SKM-1 treated with dmso at 0.1 percent for 144 hours (cell line): ENCODE data around the gene YBX3.

Experiments
- DNase-seq: peaks from one replicate; lab custom pipeline; 2025; ENCODE audit not compliant: unreplicated experiment; lab: John Stamatoyannopoulos, UW

Gene YBX3

DNA sequence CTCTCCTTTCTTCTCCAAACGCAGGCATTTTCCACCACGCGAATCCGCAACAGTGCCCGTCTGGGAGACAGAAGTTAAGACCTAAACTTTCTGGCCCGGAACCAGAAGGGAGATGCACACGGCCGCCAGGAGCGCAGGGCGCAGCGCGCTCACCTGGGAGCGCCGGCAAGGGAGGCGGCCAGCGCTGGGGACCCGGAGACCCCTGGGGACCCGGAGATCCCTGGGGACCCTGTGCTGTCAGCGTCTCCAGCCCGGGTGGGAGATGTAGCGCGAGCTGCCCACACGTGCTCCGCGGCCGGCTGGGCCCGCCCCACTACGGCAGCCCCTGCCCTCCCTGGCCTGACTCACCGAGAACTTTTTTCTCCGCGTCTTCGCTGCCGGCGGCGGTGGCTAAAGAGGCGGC, 620 bp downstream of the YBX3 start:
- DNase-seq: no peak

DNA sequence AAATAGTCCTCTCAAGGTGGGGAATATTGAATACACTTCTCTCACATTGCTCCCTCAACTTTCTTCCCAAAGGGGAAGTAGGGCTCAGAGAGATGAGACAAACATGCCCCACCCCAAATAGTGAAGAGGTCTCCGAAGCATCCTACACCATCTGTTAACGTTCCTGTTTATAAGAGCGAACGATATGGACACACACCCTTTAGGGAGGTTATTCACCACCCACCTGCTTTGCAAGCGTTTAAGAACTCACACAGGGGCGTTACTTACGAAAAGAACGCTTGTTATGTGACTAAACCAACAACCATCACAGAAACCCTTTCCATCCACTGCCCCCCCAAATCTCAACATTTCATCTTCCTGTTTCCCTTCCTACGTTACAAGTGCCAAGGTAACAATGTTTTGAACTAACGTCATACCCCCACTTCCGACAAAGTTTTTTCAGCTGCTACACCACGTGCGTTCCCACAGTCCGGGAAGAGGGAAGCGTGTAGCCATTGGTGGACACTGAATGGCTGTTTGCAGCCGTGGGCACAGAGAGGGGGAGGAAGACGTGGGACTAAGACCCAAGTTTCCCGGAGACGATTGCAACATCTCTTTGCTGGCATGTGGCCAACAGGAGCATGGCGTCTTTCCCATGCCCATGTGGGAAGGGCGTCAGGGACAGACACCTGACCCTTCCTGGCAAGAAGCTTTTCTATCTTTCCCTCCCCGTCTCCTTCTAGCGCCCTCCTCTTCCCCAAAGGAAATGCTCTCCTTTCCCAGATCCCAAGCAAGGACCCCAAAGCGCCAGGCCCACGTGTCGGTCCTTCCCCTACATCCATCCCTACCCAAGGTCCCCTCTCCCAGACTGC, 1.2 kb downstream of the YBX3 start:
- DNase-seq: peak; percentile 20

DNA sequence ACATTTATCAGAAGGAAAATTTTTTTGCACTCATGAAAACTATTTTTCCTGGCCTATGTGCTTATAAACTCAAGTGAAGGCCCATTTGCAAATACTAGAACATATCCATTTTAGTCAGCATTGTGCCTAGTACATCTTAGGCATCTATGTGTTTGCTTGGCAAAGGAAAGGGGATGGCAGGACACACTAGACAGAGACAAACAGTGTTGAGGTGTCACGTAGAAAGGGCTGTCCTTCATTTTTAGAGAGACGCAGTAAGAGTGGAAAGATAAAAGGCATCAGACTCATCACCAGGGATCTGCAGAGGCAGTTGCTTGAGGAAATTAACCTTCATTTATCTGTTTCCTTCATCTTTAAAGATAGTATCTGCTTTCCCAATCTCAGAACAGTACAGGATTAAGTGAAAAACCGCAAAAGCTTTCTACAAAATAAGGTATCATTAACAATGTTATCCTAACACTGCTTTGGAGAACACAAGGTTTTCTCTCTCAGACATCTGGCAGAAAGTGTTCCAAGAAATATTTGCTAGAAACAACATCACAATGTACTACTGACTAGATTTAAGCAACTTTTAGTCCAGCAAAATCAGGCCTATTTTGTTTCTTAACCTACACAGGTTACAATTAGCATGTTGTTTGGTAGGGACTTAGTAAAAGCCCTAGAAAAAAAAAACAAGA, 2.0 kb downstream of the YBX3 start:
- DNase-seq: no peak

DNA sequence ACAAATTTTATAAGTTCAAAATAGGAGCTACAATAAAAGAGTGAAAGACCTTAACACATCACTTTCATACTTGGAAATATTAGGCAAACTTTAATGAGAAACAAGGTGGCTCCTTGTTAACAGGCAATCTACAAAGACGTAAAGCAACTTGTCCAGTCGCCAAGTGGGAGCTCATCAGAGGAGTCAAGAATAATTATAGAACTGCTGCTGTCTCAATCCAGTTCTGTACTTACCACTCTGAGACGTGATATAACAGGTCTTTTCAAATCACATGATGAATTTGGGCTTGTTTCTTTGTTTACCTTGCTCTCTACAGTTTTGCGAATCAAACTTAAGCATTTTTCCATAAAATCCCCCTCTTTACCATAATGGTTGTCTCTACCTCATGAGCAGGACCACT, 3.6 kb downstream of the YBX3 start:
- no peak for DNase-seq

DNA sequence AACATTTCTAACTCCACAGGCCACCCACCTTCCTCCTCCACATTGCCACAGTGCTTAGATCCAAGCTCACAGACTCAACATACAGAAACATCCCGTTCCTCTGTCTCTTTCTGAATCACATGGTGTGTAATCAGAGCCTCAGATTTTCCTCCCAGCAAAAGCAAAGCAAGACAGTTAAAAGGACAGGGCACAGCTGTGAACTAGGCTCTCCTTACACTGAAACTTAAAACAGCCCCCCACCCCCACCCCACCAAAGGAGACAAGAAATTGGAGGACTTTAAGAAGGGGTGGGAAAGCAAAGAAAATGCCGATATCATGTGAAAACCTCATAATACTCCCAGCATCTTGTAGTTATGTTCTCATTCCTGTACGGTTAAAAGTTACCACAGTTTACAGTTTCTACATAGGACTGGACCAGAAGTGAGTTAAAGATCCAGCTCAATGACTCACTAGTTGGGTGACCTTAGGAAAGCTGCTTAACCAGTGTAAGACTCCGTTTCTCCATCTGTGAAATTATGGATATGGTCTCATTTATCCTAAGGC, 4.8 kb downstream of the YBX3 start:
- no peak for DNase-seq

DNA sequence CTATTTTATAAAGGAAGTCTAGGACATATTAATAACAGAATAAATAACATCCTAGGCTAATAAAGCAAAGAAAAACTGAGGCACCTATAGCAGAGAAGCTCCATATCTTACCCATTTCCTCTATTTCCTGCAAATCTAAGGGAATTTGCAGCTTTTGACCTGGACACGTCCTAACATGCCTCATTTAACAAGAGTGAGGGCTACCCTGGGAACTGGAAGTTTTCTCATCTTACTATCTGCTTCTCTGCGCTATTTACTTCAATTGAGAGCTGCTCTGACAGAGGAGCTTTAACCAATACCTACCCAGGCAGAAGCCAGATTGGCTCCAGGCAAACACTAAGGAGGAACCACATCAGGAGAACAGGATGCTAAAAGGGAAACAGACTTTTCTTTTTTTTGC, 5.7 kb downstream of the YBX3 start:
- DNase-seq: no peak

DNA sequence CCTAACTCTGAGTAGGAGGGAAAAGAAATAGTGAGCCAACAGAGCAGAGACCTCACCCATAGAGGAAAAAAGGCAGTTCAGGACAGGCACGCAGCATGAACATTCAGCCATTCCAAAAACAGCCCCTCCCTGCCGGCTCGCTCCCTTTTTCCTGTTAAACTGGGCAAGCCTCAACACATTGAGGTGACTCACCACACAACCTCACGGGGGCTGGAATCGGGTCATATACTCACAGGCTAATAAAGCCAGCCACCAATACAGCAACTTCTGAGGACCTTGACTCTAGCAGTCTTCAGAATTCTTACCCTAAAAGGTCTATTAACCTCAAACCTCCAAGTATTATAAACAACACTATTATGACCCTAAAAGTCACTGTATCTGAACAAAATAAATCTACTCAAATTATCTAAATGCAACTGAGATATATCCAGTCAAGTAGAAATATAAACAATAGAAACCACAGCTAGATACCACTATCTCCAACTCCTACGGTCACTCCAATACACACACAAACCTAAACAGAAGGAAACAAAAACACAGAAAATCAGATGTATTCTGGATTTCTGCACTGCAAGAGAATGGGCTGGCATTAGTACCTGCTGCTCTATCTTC, 6.3 kb downstream of the YBX3 start:
- DNase-seq: no peak

DNA sequence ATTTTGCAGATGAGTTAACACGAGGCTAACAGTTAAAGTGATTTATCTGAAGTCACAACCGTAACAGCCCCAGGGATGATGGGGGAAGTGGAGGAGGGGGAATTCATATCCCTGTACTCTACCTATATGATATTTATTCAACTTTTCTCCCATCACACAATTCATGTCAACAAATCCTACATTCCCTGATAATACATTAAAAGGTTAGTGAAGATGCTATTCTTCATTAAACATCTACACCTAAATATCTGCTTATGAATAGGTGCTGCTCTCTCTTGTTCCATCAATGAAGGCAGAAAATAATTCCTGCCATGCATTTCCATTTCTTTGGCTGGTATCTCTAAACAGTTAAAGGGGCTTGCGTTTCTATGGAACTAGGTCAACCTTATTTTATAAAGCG, 6.8 kb downstream of the YBX3 start:
- DNase-seq: no peak

DNA sequence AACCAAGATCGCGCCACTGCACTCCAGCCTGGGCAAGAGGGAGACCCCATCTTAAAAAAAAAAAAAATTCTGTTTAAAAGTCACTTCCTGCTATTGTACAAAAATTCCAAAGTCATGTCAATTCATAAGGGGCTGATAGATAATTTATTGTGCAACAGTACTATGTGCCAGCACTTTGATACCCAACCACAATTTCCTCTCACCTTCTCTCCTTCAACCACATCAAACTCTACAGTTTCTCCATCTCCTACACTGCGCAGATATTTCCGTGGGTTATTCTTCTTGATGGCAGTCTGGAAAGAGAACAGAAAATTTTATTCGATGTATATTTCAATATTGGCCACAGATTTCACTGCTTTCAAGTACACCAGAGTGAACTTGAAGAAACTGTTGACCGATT, 7.6 kb downstream of the YBX3 start:
- DNase-seq: no peak

DNA sequence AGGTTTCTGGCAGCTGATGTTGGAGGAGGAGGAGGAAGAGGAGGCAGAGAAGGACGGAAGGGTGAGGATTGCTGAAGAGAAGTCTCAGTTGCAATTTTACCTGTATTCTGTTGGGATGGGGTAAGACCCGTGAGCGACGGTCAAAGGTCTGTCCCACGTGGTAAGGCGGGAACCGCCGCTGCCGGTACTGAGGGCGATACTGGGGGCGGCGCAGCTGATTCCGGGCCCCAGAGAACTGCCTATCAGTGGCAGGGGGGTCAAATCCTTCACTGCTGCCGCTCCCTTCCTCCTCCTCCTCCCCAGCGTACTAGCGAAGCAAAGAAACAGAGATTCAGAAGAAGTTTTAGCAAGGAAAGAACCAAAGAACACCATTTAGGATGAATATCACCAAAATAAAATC, 13.3 kb downstream of the YBX3 start:
- DNase-seq: no peak

DNA sequence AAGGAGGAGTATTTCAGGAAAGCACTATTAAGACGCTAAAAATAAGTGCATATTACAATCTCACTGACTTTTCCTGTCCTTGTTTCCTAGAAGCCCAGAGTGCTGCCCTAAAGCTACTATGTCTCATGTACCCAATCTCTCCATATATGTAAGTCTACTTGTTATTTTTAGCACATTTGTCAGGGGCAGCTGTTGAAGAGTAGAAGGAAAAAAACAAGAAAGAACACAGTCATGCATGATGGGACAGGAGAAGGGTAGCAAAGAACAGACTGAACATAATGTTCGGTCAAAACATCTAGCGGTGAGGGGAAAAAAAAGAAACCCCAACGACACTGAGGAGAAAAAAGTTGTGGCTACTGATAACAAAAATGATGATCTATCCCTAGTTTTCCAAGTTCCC, 14.3 kb downstream of the YBX3 start:
- DNase-seq: no peak

DNA sequence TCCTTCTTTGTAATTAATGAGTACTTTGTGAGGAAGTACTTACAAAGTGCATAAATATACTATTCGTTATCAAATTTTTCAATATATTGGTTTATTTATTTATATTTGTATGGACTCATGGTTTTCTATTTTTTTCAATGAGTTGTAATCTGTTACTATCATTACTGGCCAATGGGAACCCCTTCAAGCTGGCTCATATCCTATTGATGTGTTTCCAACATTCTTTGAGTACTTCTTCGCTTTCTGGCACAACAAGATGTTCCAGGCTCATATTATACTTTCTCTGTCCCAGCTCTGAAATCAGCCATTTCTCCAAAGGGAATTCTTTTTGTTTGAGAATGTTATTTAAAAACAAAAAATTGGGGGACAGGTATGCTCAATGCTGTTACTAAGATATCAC, 17.5 kb downstream of the YBX3 start:
- DNase-seq: no peak

DNA sequence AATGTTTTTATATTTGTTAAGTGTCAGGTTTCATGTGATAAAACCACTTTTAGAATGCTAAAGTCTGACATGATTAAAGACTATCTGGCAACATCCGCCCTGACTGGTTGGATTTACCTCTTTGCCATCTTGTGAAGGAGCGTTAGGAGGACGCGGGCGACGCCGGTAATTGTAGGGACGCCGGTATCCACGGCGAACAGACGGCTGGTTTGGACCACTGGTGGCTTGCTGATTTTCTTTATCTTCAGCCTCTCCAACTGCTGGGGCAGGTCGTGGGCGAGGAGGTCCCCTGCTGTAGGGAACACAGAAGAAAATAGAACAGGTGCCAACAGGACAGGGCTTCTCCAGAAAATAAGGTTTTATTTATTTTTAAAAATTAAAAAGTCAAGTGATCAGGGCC, 21.3 kb downstream of the YBX3 start:
- DNase-seq: no peak

DNA sequence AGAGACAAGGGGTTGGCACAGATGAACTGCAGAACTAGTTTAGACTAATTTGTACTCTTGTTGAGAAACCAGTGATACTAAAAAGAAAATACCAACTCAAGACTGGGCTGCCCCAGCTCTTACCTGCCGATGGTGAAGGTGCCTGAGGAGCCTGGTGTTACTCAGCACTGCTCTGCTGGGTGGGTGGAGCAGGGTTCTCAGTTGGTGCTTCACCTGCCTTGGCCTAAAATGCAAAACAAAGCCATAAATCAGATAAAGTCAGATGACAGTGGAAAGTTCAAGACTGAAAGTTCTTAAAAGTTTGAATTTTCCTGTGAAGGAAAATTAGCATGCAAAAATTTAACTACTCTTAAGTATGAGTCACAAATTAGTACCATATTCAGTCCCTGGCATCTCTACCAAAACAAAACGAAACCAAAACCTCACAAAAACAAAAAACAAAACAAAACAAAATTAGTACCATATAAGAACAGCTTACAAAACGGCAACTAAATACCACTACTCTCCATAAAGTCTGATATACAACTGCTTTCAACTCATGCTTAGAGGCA, 21.9 kb downstream of the YBX3 start:
- no peak for DNase-seq

DNA sequence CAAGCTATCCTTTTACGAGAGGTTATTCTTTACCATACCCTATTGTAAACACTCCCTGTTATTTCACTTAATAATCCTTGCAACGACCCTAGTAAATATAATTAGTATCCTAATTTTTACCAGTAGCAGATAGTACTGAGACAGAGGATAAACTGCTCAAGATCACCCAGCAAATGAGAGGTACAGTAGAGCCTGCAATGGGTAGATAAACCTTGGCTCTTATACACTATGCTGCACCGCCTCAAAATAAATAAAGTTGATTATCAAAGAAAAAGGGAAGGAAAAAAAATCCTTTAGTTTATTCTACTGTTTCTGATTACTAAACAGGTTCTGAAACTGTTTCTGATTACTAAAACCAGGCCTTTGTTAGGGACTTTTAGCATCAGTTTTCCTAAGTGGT, 22.5 kb downstream of the YBX3 start:
- no peak for DNase-seq

DNA sequence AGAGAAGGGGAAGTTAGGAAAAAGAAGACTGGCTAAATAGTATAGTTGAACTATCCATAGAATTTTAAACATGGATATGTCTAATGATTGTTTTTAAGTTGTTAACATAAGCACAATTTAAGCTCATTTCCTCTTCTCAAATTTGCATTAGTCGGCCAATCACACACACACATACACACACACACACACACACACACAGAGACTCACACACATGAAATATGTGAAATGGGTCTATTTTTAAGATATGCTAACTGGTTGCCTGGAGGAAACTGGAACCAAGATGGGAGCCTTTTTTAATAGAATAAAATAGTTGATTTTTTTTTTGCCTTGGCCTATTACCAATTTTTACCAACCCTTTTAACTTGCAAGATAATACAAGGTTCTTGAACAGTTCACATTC, 25.3 kb downstream of the YBX3 start:
- no peak for DNase-seq

DNA sequence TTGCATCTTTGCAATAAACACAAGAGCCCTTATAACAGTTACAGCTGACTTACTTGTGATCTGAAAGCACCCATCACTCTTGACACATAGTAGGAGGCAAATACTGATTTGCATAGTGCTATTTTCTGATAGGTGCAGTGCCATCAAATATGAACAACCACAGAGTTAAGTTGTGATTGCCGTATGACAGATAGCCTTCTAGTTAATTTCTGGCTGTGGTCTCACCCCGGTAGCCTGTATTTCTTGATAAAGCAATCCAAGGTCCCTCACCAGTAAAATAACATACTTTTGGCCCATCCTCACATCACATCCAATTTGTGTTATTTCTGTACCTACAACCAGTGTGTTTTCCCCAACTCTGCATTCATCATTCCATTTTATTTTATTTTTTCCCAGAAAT, 26.0 kb downstream of the YBX3 start:
- no peak for DNase-seq

DNA sequence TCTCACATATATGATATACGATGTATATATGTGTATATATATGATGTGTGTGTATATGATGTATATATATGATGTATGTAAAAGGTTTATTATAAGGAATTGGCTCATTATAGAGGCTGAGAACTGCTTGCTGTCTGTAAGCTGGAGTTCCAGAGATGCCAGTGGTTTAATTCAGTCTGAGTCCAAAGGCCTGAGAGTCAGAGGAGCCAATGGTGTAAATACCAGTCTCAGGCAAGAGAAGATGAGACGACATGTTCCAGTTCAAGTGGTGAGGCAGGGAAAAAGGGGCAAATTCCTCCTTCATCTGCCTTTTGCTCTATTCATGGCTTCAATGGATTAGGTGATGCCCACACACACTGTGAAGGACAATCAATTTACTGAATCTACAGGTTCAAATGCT, 32.2 kb downstream of the YBX3 start:
- DNase-seq: no peak

DNA sequence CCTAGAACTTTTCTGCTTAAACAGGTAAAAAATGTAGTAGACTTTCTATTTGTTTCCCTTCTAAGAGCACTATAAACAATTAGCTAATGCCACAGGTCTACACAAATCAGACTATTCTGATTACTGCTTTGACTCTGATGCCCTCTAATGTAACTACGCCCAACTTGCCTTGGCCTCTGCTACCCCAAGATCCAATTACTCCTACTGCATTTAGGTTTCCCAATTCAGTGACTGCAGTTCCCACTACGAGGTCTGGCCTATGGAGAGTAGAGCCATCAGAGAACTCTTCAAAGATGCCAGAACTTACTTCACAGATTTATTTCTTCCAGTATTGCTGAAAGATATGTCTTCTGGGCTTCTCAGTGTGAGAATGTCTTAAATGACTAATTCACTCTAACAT, 34.0 kb downstream of the YBX3 start:
- no peak for DNase-seq

DNA sequence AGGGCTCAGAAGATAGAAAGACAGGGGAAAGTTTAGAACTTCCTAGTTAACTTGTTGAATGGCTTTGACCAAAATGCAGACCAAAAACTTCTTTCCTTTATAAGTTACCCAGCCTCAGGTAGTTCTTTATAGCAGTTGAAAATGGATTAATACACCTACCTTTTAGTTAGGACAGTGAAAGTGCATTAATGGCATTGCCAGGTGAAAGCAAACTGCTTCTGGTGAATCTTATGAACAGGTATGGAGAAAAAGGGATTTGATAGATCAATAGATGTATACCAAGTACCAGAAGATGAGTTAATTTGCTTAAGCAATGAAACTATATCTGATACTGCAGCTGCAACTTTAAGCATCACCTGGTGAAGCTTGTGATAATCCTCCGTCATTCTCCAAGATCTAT, 35.1 kb downstream of the YBX3 start:
- no peak for DNase-seq

DNA sequence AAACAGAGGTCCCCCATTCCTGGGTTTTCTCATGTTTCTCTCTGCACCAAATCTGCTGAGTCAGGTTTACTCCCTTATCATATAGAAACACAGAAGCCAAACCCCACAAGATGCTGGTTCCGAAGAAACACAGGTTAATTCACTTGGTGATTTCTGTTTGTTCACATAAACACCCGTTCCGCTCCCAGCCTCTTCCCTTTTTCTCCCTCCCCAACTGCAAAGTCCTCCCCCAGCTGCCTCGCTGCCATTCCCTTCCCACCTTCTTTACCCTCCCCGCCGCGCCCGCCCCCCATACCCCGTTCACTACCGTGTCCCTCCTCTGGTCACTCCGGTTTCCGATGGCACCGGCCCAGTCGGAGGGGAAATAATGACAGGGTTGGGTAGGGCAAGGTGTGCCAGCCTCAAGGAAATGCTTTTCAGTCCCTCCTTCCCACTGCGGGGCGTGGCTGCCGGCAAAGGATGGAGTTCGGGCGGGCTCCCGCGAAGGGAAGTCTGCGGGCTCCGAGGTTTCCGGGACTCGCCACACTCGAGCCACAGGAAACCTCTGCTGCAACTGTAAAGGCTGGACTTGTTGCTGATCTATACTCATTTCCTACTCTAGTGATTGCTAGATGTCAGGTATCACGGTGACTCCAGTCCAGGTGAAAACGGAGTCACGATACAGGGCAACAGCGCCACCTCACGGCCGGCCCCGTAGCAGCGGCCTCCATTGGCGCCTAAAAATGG, 49.3 kb downstream of the YBX3 start, which contains the start of gene STYK1:
Gene STYK1 (minus strand): TSS at position 394 of the 726 bp plus-strand sequence. CDS start 39,434 bp downstream, outside the sequence.
- DNase-seq: no peak
